Measurements from ENCODE around the gene PROB1.

The PROB1 gene

DNA sequence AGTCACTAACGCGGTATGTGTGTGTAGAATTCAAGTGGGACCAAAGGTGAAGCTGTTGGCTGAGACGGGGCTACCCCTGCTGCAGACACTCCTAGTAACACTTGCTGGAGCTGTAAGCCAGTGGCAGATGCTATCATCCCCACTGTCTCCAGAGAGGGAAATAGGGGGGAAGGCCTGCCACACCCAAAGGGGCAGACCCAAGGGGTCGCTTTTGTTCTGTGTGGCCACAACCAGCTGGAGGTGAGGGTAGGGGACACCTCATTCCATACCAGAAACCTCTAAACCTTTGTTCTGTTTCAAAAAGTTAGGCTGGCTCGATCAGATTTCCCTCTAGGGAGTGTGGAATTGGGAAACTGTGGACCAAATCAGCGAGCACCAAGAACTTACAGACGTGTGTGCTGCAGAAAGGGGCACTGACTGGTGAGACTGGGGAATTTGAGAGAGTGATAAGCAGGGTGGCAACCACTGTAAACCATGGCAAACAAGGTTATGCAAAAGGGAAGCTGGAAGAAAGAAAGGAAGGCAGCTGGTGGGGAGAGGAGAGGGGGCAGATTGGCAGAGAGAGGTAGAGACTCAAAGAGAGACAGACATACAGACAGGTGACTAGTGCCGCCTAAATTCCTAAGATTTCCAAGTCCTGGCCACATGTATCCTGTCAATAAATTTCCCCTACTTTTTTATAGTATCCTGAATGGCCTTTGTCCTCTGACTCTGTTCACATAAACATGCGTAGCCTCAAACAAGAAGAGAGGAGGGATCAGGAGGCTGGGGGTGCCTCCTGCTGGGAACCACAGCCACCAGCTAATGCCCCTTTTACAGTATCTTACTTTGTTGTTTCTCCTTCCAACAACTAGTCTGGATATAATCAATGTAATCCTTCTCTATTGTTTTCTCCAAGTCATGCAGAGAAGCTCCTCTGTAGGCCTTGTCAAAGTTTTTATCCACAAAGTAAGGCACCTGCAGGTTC lies 24.6 kb upstream of the PROB1 start:
- H3K36me3 ChIP-seq (ENCODE audit: control insufficient read depth, insufficient read depth, low read length) = no peaks in the 10 kb centered on the region
- no peaks in the 10 kb centered on the region for H3K27me3 ChIP-seq (ENCODE audit: control insufficient read depth, insufficient read depth, low read length)
- H3K4me1 ChIP-seq (ENCODE audit: control insufficient read depth, insufficient read depth, low read length) = peaks cover 2% of the 10 kb centered on the region
- no peak overlapping the region for H3K4me3 ChIP-seq (ENCODE audit: low read depth, low read length)
- no peak overlapping the region for H3K9ac ChIP-seq (ENCODE audit: low read depth, low read length)
- H3K9me3 ChIP-seq (ENCODE audit: control insufficient read depth, insufficient read depth, low read length) = no peaks in the 10 kb centered on the region

GRCh38 chr5:139418793-139419192 lies 23.9 kb upstream of the PROB1 start:
- no peaks in the 10 kb centered on the region for H3K36me3 ChIP-seq (ENCODE audit: control insufficient read depth, insufficient read depth, low read length)
- H3K4me1 ChIP-seq (ENCODE audit: control insufficient read depth, insufficient read depth, low read length) = peaks cover 2% of the 10 kb centered on the region
- H3K9me3 ChIP-seq (ENCODE audit: control insufficient read depth, insufficient read depth, low read length) = no peaks in the 10 kb centered on the region
- no peak overlapping the region for H3K9ac ChIP-seq (ENCODE audit: low read depth, low read length)
- no peak overlapping the region for H3K4me3 ChIP-seq (ENCODE audit: low read depth, low read length)
- H3K27me3 ChIP-seq (ENCODE audit: control insufficient read depth, insufficient read depth, low read length) = no peaks in the 10 kb centered on the region

- peaks cover 2% of the 10 kb centered on the region for H3K4me1 ChIP-seq (ENCODE audit: control insufficient read depth, insufficient read depth, low read length)
- H3K27me3 ChIP-seq (ENCODE audit: control insufficient read depth, insufficient read depth, low read length) = no peaks in the 10 kb centered on the region
- H3K9ac ChIP-seq (ENCODE audit: low read depth, low read length) = no peak overlapping the region
- H3K36me3 ChIP-seq (ENCODE audit: control insufficient read depth, insufficient read depth, low read length) = no peaks in the 10 kb centered on the region
- no peaks in the 10 kb centered on the region for H3K9me3 ChIP-seq (ENCODE audit: control insufficient read depth, insufficient read depth, low read length)
- H3K4me3 ChIP-seq (ENCODE audit: low read depth, low read length) = no peak overlapping the region
Observed at GRCh38 chr5:139417214-139417613, 22.3 kb upstream of the PROB1 start.

DNA sequence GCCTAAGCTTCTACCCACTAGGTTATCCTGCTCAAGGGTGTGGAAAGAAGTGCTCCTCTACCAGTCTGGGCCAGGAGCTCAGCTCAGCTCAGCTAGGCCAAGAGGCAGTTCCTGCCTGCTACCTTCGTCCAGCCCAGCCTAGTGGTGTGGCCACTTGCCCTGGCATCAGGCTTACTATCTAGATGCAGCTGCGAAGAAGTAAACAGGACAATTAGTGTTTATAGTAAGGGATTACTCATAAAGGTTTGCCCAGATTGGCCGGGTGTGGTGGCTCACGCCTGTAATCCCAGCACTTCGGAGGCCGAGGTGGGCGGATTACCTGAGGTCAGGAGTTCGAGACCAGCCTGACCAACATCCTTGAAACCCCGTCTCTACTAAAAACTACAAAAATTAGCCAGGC lies 21.7 kb upstream of the PROB1 start:
- no peaks in the 10 kb centered on the region for H3K36me3 ChIP-seq (ENCODE audit: control insufficient read depth, insufficient read depth, low read length)
- H3K27me3 ChIP-seq (ENCODE audit: control insufficient read depth, insufficient read depth, low read length) = no peaks in the 10 kb centered on the region
- no peak overlapping the region for H3K9ac ChIP-seq (ENCODE audit: low read depth, low read length)
- peaks cover 2% of the 10 kb centered on the region for H3K4me1 ChIP-seq (ENCODE audit: control insufficient read depth, insufficient read depth, low read length)
- H3K4me3 ChIP-seq (ENCODE audit: low read depth, low read length) = no peak overlapping the region
- no peaks in the 10 kb centered on the region for H3K9me3 ChIP-seq (ENCODE audit: control insufficient read depth, insufficient read depth, low read length)

DNA sequence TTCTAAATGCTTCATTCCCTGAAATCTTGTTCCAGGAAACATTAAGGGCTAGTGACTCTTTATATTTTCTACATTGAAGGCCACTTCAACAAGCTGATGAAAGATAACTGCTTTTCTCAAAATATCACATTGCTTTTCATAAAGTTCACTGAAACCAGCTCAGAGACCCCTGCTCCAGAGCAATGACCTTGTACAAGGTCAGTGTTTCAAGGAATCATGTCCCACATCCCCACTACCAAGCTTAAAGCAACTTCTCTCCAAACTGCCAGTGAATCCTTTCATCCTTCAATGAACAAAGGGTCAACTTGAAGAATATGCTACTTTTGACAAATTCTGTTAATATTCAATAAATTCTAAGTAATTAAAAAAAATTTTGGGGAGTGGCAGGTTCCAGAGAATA lies 21.0 kb upstream of the PROB1 start:
- H3K9ac ChIP-seq (ENCODE audit: low read depth, low read length) = no peak overlapping the region
- H3K27me3 ChIP-seq (ENCODE audit: control insufficient read depth, insufficient read depth, low read length) = no peaks in the 10 kb centered on the region

GRCh38 chr5:139415221-139415861 lies 20.4 kb upstream of the PROB1 start:
- H3K4me3 ChIP-seq (ENCODE audit: low read depth, low read length) = no peak overlapping the region
- no peaks in the 10 kb centered on the region for H3K27me3 ChIP-seq (ENCODE audit: control insufficient read depth, insufficient read depth, low read length)
- no peak overlapping the region for H3K9ac ChIP-seq (ENCODE audit: low read depth, low read length)
- no peaks in the 10 kb centered on the region for H3K9me3 ChIP-seq (ENCODE audit: control insufficient read depth, insufficient read depth, low read length)
- no peaks in the 10 kb centered on the region for H3K36me3 ChIP-seq (ENCODE audit: control insufficient read depth, insufficient read depth, low read length)
- H3K4me1 ChIP-seq (ENCODE audit: control insufficient read depth, insufficient read depth, low read length) = peaks cover 2% of the 10 kb centered on the region

More for the DNA sequence above, 21.0 kb upstream of the PROB1 start:
- no peaks in the 10 kb centered on the region for H3K9me3 ChIP-seq (ENCODE audit: control insufficient read depth, insufficient read depth, low read length)
- H3K4me1 ChIP-seq (ENCODE audit: control insufficient read depth, insufficient read depth, low read length) = peaks cover 2% of the 10 kb centered on the region
- H3K4me3 ChIP-seq (ENCODE audit: low read depth, low read length) = no peak overlapping the region
- no peaks in the 10 kb centered on the region for H3K36me3 ChIP-seq (ENCODE audit: control insufficient read depth, insufficient read depth, low read length)

GRCh38 chr5:139414581-139415130 lies 19.8 kb upstream of the PROB1 start:
- H3K4me3 ChIP-seq (ENCODE audit: low read depth, low read length) = no peak overlapping the region
- H3K9me3 ChIP-seq (ENCODE audit: control insufficient read depth, insufficient read depth, low read length) = no peaks in the 10 kb centered on the region
- no peaks in the 10 kb centered on the region for H3K4me1 ChIP-seq (ENCODE audit: control insufficient read depth, insufficient read depth, low read length)
- no peaks in the 10 kb centered on the region for H3K27me3 ChIP-seq (ENCODE audit: control insufficient read depth, insufficient read depth, low read length)
- H3K36me3 ChIP-seq (ENCODE audit: control insufficient read depth, insufficient read depth, low read length) = no peaks in the 10 kb centered on the region
- no peak overlapping the region for H3K9ac ChIP-seq (ENCODE audit: low read depth, low read length)

DNA sequence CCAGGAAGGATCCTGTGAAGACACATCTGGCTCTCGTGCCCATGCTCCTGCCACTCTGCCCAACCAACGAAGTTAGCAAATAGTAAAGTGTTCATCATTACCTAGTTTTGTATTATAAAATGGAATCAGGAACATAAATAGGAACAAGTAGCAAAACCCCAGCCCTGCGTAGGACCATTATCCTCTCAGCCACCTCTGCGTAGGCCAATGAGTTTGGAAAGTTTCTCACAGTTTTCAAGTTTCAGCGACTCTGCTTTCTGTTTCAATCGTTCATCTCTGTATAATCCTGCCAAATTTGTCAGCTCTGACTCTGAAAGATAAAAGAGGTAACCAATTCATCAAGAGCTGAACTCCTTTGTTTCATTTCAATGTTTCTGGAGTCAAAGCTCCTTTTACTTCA lies 19.1 kb upstream of the PROB1 start:
- H3K4me3 ChIP-seq (ENCODE audit: low read depth, low read length) = no peak overlapping the region
- H3K4me1 ChIP-seq (ENCODE audit: control insufficient read depth, insufficient read depth, low read length) = no peaks in the 10 kb centered on the region
- H3K9me3 ChIP-seq (ENCODE audit: control insufficient read depth, insufficient read depth, low read length) = no peaks in the 10 kb centered on the region
- no peaks in the 10 kb centered on the region for H3K27me3 ChIP-seq (ENCODE audit: control insufficient read depth, insufficient read depth, low read length)
- H3K9ac ChIP-seq (ENCODE audit: low read depth, low read length) = no peak overlapping the region
- H3K36me3 ChIP-seq (ENCODE audit: control insufficient read depth, insufficient read depth, low read length) = no peaks in the 10 kb centered on the region

DNA sequence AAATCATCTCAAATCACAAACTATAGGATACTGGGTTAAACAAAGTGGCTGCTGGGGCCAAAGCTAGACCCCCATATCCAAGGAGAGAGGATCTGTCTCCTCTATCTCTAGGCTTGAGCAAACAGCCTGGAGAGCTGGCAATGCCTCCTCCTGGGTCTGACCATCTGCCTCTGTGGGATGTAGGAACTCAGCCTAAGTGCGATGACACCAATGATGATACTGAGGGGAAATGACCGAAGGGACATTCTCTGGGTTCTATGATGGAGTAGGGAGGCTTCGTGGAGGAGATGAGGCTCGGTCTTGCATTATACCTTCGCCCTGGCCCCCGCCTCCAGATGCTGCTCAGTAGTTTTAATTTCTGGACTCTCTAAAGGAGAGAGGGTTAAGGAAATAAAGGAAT lies 18.2 kb upstream of the PROB1 start:
- H3K27me3 ChIP-seq (ENCODE audit: control insufficient read depth, insufficient read depth, low read length) = no peaks in the 10 kb centered on the region
- H3K4me3 ChIP-seq (ENCODE audit: low read depth, low read length) = no peak overlapping the region
- H3K9ac ChIP-seq (ENCODE audit: low read depth, low read length) = no peak overlapping the region
- no peaks in the 10 kb centered on the region for H3K36me3 ChIP-seq (ENCODE audit: control insufficient read depth, insufficient read depth, low read length)
- H3K4me1 ChIP-seq (ENCODE audit: control insufficient read depth, insufficient read depth, low read length) = no peaks in the 10 kb centered on the region
- no peaks in the 10 kb centered on the region for H3K9me3 ChIP-seq (ENCODE audit: control insufficient read depth, insufficient read depth, low read length)

GRCh38 chr5:139410993-139411828 lies 16.3 kb upstream of the PROB1 start:
- H3K27me3 ChIP-seq (ENCODE audit: control insufficient read depth, insufficient read depth, low read length) = peaks cover 10% of the 10 kb centered on the region
- H3K9ac ChIP-seq (ENCODE audit: low read depth, low read length) = no peak overlapping the region
- no peaks in the 10 kb centered on the region for H3K9me3 ChIP-seq (ENCODE audit: control insufficient read depth, insufficient read depth, low read length)
- H3K36me3 ChIP-seq (ENCODE audit: control insufficient read depth, insufficient read depth, low read length) = no peaks in the 10 kb centered on the region
- H3K4me1 ChIP-seq (ENCODE audit: control insufficient read depth, insufficient read depth, low read length) = no peaks in the 10 kb centered on the region
- no peak overlapping the region for H3K4me3 ChIP-seq (ENCODE audit: low read depth, low read length)

Measured in iPS-15b (cell line).